Thoracic aorta (tissue), 2 donors: ENCODE results near the gene ABCB9. TPM values are rescaled to one million over a fixed set of nuclear protein-coding genes. Genes with fewer than 3 reads are reported as not detected.

Experiments
- ATAC-seq: fragments of 150-250 bp; one replicate; pipeline ENCODE4 v1.8.0; 2017; ENCODE audit warnings: low read depth; ENCODE audit not compliant: insufficient number of reproducible peaks, low FRiP score
- DNase-seq: peaks from one replicate; pipeline ENCODE4 v3.0.0-alpha.2; 2020; ENCODE audit warnings: low spot score
- H3K27ac ChIP-seq, 2 donors: fragments of 200-600 bp; sonication (generic); 1 replicate in 1 of 2; 2 replicates in 1 of 2; pipeline ENCODE4 v1.5.1; 2016; ENCODE audit warnings: mild to moderate bottlenecking in 2 of 2, moderate library complexity in 2 of 2
- H3K27me3 ChIP-seq: fragments of 200-600 bp; sonication (generic); replicated peaks from 2 replicates; pipeline ENCODE4 v1.6.0; 2016; ENCODE audit warnings: mild to moderate bottlenecking; ENCODE audit not compliant: insufficient read depth
- H3K36me3 ChIP-seq: fragments of 200-600 bp; sonication (generic); one replicate; pipeline ENCODE4 v1.5.1; 2016
- H3K4me1 ChIP-seq, 2 donors: fragments of 200-600 bp; sonication (generic); 1 replicate in 1 of 2; 2 replicates in 1 of 2; pipeline versions ENCODE4 v1.5.1 to v1.6.0; 2016; ENCODE audit warnings: low read depth in 2 of 2, mild to moderate bottlenecking in 1 of 2; ENCODE audit not compliant: control insufficient read depth in 1 of 2
- H3K4me3 ChIP-seq: fragments of 200-600 bp; sonication (generic); 2 replicates; pipeline ENCODE4 v1.5.1; 2016; ENCODE audit warnings: mild to moderate bottlenecking
- H3K9me3 ChIP-seq: fragments of 200-600 bp; sonication (generic); 2 replicates; pipeline ENCODE4 v1.5.1; 2016
- CTCF ChIP-seq: fragments of 200-600 bp; sonication (generic); IDR thresholded peaks from one replicate; pipeline ENCODE4 v1.5.1; 2019; ENCODE audit warnings: antibody characterized with exemption
- total RNA-seq, 2 donors: library from RNA; depleted of rRNA; stranded (reverse); fragments of >200 nt; gene quantifications; one replicate each; pipeline versions ENCODE4 v1.1.0 to v1.2.3, GENCODE V29; 2016

ABCB9 gene
- total RNA-seq, 2 donors from 2014 or later = 6.3 to 7.0 TPM

GRCh38 chr12:122887819-122888212, 78.4 kb downstream of the ABCB9 start:
- peaks cover 44 to 72% of the 10 kb centered on the region in 2 donors for H3K4me1 ChIP-seq
- ATAC-seq = no peak

GRCh38 chr12:122886851-122887818, 79.1 kb downstream of the ABCB9 start:
- no peaks in the 10 kb centered on the region for H3K9me3 ChIP-seq
- H3K4me3 ChIP-seq = no peak overlapping the region
- no peaks in the 10 kb centered on the region for H3K36me3 ChIP-seq
- TF ChIP-seq CTCF = no peak
- peaks cover 37 to 66% of the 10 kb centered on the region in 2 donors for H3K4me1 ChIP-seq
- H3K27me3 ChIP-seq = no peaks in the 10 kb centered on the region
- no peak overlapping the region for H3K27ac ChIP-seq
- DNase-seq (no peak), ATAC-seq (no peak)

More at GRCh38 chr12:122887819-122888212, 78.4 kb downstream of the ABCB9 start:
- no peak for TF ChIP-seq CTCF
- Histone ChIP-seq H3K4me3 (peak overlapping the region; percentile 40), H3K27me3 (no peaks in the 10 kb centered on the region), H3K36me3 (no peaks in the 10 kb centered on the region), H3K27ac (no peak overlapping the region), H3K9me3 (no peaks in the 10 kb centered on the region)
- DNase-seq = no peak

- DNase-seq = no peak
- no peaks in the 10 kb centered on the region for H3K9me3 ChIP-seq
- no peak for TF ChIP-seq CTCF
- H3K4me3 ChIP-seq = no peak overlapping the region
- H3K4me1 ChIP-seq = peaks cover 30 to 59% of the 10 kb centered on the region in 2 donors
- no peaks in the 10 kb centered on the region for H3K36me3 ChIP-seq
- ATAC-seq = no peak
- H3K27me3 ChIP-seq = no peaks in the 10 kb centered on the region
- no peak overlapping the region for H3K27ac ChIP-seq
Observed at GRCh38 chr12:122886161-122886560, 80.1 kb downstream of the ABCB9 start.

GRCh38 chr12:122884860-122885259, 81.4 kb downstream of the ABCB9 start:
- no peak overlapping the region for H3K4me3 ChIP-seq
- TF ChIP-seq CTCF = no peak
- no peak for DNase-seq
- H3K4me1 ChIP-seq = peaks cover 17 to 59% of the 10 kb centered on the region in 2 donors
- no peak overlapping the region for H3K27ac ChIP-seq
- no peaks in the 10 kb centered on the region for H3K36me3 ChIP-seq
- no peaks in the 10 kb centered on the region for H3K9me3 ChIP-seq
- ATAC-seq = no peak
- no peaks in the 10 kb centered on the region for H3K27me3 ChIP-seq

GRCh38 chr12:122884091-122884826, 82.0 kb downstream of the ABCB9 start:
- no peak overlapping the region for H3K27ac ChIP-seq
- DNase-seq (no peak), ATAC-seq (no peak)
- no peak for TF ChIP-seq CTCF
- H3K4me3 ChIP-seq = no peak overlapping the region
- no peaks in the 10 kb centered on the region for H3K9me3 ChIP-seq
- H3K36me3 ChIP-seq = no peaks in the 10 kb centered on the region
- H3K27me3 ChIP-seq = no peaks in the 10 kb centered on the region
- peaks cover 12 to 61% of the 10 kb centered on the region in 2 donors for H3K4me1 ChIP-seq
